Left colon (tissue), 2 donors: ENCODE results near the gene SCN1B. TPM values are rescaled to one million over a fixed set of nuclear protein-coding genes. Genes with fewer than 3 reads are reported as not detected.

ENCODE experiments used
- ATAC-seq: fragments of 200-7000 bp; cut with Tn5 transposase; one replicate; pipeline ENCODE4 v1.9.1; 2020; ENCODE audit warnings: mild to moderate bottlenecking, moderate library complexity
- DNase-seq, 2 donors: peaks; one replicate each; pipeline ENCODE4 v3.0.0-alpha.2; 2020
- intact Hi-C, 2 donors: fragments of 100-400 bp; cut with DNase I in 1 of 2; cut with micrococcal nuclease in 1 of 2; formaldehyde crosslinking; loops; one replicate each; pipeline versions ENCODE4 v1.11.2 to v1.14.0; 2022; cut with DNase I, micrococcal nuclease
- total RNA-seq, 2 donors: library from RNA; stranded (reverse); fragmentation: NEBNext Ultra II Directional; extraction: Animal tissue kit (Norgen Biotek cat#: 25700); gene quantifications; one replicate each; pipeline ENCODE4 v1.2.1, GENCODE V29; 2021
- donor health status: DM: no; HTN: no; CAD: no.
- donor health status: DM: yes; HTN: yes; CAD: no.

Gene SCN1B
- total RNA-seq, 2 donors from 2014 or later = 2.2 to 4.1 TPM

DNA sequence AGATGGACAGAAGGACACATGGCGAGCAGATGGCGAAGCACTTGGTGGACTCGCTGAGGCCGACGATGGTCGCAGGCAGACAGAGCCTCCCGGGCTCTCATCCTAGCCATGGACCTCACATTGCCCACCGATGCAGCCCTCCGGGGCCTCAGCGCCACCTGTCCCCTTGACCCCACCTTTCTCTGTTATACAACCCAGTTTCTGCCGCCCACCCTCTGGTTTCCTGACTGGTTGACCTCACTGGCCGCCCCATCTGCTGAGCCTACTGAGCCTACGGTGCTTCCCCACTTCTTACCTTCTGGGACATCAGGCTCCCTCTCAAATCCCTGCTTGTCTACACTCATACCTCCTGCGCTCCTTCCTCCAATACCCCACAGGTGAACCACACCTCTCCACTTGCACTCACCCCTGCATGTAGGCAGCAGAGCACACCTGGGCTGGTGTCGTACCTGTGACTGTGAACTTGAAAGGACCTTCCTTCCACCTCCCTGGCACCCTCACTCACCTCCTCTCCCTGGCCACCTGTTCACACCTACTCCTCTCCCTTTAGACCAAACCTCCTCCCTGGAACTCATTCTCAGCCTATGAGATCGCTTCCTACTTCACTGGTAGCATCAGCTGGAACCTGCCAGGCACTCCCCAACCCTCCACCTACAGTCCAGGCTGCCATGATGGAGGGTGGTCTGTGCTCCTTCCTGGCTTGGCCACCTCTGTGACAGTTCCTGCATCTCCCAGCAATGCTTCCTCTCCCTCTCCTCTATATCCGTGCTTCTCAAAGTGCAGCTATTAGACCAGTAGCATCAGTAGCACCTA, 47.3 kb downstream of the SCN1B start:
- intact Hi-C loops = no loop called here
- DNase-seq = no peak
- no peak for ATAC-seq

DNA sequence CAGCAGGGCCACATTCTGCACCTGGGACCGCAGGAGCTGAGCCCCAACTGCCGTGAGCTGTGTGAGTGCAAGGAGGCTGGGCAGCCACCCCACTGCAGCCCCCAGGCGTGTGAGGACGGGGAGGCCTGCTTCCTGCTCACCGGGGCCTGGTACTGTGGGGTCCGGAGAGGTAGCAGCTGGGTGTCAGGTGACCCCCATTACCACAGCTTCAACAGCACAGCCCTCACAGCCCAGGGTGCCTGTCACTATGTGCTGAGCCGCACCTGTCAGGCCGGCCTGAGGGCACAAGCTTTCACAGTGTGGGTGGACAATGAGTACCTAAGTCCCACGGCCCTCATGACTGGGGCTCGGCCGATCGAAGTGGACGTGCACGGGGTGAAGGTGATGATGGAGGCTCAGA, 49.6 kb downstream of the SCN1B start:
- DNase-seq = no peak
- intact Hi-C loops = no loop called here
- no peak for ATAC-seq

DNA sequence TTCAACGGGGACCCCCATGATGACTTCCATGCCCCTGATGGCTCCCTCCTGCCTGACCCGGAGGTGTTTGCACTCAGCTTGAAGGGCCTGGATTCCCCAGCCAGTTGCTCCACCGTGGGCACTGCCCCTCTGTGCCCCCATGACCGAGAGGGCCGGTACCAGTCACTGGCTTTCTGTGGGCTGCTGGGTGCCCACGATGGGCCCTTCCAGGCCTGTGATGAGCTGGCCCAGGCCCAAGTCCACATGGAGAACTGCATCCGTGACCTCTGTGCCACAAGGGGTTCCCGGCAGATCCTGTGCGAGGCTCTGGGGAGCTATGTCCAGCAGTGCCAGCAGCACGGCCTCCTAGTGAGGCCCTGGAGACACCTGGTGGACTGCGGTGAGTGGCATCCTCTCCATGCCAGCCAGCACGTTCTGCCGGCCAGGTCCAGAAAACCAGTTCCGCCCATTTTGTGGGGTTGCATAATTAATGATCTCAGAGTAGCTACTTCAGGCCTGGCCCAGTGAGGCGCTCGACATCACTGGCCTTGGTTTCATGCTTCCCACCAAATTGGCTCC, 50.4 kb downstream of the SCN1B start:
- DNase-seq (no peak), ATAC-seq (no peak)
- intact Hi-C loops = no loop called here

DNA sequence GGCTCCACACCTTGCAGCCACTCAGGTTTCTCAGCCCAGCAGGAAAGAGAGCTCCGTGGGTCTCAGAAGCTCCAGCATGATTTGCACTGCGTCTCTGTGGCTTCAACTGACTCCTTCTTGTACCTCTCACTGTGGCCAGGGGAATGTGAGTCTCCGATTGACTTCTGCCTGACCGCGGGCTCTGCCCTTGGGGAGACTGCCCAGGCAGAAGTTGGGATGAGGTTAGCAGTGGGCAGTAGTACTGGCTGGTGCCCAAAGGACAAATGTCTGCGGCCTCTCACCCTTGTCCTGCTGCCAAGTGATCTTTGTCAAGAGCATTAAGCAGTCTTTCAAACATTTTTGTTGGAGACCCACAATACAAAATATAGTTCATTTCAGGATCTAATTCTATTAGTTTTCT, 50.9 kb downstream of the SCN1B start:
- intact Hi-C loops = no loop called here
- DNase-seq = no peak
- no peak for ATAC-seq

DNA sequence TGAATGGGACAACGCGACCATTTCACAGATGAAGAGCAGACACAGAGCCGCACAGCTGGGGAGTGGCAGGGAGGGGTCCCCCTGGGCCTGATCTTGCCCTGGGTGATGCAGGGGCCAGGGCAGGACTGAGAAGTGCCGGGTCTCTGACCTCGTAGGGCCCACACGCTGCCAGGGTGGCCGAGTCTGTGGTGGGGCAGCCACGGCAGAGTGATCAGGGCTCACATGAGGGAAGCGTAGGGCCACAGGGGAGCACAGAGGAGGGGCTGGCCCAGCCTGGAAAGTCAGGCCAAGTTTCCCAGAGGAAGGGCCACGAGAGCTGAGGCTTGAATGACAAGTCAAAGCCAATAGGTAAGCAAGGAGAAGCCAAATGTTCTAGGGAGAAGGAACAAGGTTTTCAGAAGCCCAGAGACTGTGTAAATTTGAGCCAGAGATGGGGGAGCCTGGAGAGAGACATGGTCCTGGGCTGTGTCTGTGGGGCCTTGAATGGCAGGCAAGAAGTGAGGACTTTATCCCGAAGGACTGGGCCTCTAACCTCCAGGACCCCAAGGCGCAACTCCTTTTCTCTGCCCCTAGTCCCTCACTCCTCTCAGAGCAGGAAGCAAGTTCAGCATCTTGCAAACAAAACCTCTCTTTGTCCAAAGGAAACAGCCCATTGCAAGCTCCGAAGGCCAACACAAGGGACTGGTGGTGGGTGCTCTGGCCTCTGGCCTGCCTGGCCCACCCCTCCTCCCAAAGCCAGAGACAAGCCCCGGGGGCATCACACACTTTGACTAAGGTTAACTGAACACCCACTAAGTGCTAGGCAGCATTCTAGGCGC, 53.6 kb downstream of the SCN1B start:
- DNase-seq (no peak), ATAC-seq (no peak)
- intact Hi-C loops = no loop called here

DNA sequence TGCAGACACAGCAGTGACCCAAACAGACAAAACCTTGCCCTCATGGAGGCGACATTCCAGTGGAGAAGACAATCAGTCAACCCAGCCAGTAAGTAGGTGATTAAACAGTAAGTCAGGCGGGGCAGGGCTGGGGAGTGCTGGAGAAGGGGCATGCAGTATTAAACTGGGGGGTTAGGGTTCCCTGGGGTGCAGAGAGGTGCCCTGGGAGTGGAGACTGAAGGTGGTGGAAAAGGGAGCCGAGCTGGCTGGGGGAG, 54.2 kb downstream of the SCN1B start:
- ATAC-seq (no peak), DNase-seq (no peak)
- intact Hi-C loops = no loop called here

DNA sequence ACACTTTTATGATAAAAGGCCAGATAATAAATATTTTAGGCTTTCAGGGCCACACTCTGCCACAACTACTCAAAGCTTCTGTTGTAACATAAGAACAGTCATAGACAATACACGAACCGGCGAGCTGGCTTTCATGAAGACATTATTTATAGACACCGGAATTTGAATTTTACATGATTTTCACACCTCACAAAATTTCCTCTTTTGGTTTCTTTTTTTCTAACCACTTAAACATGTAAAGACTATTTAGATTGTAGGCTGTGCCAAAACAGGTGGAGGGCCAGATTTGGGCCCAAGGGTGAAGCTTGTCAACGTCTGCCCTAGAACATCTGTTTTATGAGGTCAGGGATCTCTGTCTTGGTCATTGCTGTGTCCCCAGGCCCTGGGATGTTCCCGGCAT, 55.7 kb downstream of the SCN1B start:
- DNase-seq = no peak
- ATAC-seq = no peak
- intact Hi-C loops = no loop called here

DNA sequence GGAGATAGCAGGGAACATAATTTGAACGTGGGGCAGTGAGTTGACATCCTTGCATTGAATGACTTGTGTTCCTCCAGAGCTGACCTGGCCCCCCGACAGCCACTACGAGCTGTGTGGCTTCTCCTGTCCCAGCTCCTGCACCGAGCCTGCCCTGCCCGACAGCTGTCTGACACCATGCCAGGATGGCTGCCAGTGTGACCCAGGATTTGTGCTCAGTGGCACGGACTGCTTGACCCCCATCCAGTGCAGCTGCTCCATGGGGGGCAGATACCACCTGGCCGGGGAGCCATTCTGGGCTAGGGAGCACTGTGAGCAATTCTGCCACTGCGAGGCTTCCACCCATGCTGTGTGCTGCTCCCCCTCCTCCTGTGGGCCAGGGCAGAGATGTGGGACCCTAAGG, 56.2 kb downstream of the SCN1B start:
- intact Hi-C loops = no loop called here
- no peak for DNase-seq
- no peak for ATAC-seq

DNA sequence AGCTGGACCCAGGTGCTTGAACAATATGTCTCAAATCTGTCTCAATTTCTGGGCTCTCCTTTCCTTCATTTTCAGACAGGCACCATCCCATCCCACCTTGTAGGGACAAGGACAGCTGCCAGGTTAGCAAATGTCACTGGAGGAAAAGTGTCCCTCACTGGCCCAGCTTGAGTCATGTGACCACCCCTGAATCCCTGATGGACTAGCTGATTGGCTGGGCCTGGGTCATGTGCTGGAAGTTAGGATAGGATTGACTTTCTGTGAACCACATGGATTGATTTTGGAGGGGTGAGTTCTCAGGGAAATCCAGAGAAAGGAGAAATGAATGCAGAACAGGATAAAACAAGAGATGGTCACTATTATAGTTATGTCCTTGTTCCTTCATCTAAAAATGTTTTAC, 57.1 kb downstream of the SCN1B start:
- intact Hi-C loops = no loop called here
- ATAC-seq = no peak
- DNase-seq = no peak

DNA sequence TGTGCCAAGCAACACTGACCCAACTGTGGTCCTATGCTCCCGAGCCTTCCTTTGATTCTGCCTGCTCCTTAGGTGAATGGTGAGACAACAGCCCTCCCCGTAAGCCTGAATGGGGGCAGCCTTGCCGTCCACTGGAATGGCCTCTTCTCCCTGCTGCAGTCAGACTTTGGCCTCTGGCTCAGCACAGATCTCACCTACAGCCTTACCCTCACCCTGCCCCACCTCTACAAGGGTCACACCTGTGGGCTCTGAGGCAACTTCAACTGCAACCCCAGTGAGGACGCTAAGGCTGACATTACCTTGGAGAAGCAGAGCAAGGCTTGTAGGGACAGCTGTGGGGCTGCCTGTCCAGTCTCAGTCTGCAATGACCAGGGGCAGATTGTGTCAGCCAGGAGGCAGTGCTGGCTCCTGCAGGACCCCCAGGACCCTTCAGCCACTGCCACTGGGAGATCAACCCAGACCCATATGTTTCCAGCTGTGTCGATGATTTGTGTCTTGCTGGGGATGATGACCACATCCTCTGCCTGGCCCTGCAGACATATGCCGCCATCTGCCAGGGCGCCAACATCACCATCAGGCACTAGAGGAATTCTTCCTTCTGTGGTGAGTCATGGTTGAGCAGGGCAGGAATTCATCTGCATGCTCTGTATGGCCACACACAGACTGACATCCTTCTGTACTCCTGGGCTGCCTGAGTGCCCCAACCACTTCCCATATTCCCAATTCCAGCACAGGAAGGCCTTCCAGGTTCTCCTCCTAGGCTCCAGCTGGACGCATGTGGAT, 58.1 kb downstream of the SCN1B start:
- intact Hi-C loops = no loop called here
- ATAC-seq (no peak), DNase-seq (no peak)

DNA sequence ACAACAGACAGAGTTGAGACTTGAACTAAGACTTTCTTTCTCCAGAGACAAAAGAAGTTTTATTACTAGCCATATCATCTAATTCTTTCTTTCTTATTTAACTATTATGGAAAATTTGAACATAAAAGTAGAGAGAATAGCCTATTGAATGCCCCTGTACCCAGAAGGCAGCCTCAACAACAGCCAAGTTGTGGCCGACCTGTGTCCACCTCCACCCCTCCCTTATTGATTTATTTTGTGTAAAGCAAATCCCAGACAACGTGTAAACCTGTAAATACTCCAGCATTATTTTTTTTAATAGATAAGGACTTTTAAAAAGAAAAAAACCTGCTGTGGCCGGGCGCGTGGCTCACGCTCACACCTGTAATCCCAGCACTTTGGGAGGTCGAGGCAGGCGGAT, 59.3 kb downstream of the SCN1B start:
- intact Hi-C loops = no loop called here
- ATAC-seq = no peak
- no peak for DNase-seq

Other genes starting within 250 kb of the SCN1B start
- gene ZNF30, start 103.6 kb upstream of the SCN1B start, total RNA-seq = 1 to 10 TPM; 2.2 to 2.7 TPM
- gene ZNF792, start 66.2 kb upstream of the SCN1B start, total RNA-seq = 1 to 10 TPM; 5.8 to 6.4 TPM
- 10 to 100 TPM; 17.1 to 32.3 TPM for gene GRAMD1A, start 30.1 kb upstream of the SCN1B start, total RNA-seq
- gene HPN, start 11.3 kb downstream of the SCN1B start, total RNA-seq = 1 to 10 TPM in 1 of 2 donors, under 1 TPM in 1; 0.95 to 1.1 TPM
- 1,000 to 10,000 TPM; 4,169 to 4,218 TPM for gene FXYD3, start 85.4 kb downstream of the SCN1B start, total RNA-seq
- gene LGI4, start 104.6 kb downstream of the SCN1B start, total RNA-seq = 10 to 100 TPM in 1 of 2 donors, 1 to 10 TPM in 1; 9.7 to 14.2 TPM
- 10 to 100 TPM in 1 of 2 donors, 1 to 10 TPM in 1; 7.7 to 30.3 TPM for gene FXYD1, start 108.4 kb downstream of the SCN1B start, total RNA-seq
- not detected for gene FXYD7, start 112.8 kb downstream of the SCN1B start, total RNA-seq
- gene FXYD5, start 124.3 kb downstream of the SCN1B start, total RNA-seq = 10 to 100 TPM; 14.9 to 18.3 TPM
- gene FAM187B, start 198.3 kb downstream of the SCN1B start, total RNA-seq = not detected
- 100 to 1,000 TPM; 323 to 324 TPM for gene LSR, start 218.5 kb downstream of the SCN1B start, total RNA-seq
- gene USF2, start 238.5 kb downstream of the SCN1B start, total RNA-seq = 10 to 100 TPM; 85.9 to 96.2 TPM